Keratinocyte (primary cell): ENCODE data around the gene SLIT3.

Experiments used
- CTCF ChIP-seq, 3 experiments: IDR thresholded peaks in 1 of 3; conservative IDR thresholded peaks in 1 of 3; optimal IDR thresholded peaks in 1 of 3; 2 replicates in 2 of 3; 3 replicates in 1 of 3; pipeline versions ENCODE3 to v1.5.1; 2011; ENCODE audit warnings: low read length in 3 of 3, mild to moderate bottlenecking in 3 of 3, moderate library complexity in 2 of 3, control low read depth in 1 of 3, inconsistent platforms in 1 of 3; ENCODE audit not compliant: insufficient read depth in 2 of 3; ENCODE audit errors: extremely low read depth in 1 of 3
- EZH2 ChIP-seq: IDR thresholded peaks from one replicate; pipeline ENCODE4 v1.6.1; 2012; ENCODE audit warnings: inconsistent platforms, mild to moderate bottlenecking, low read length, moderate library complexity

GRCh38 chr5:169020102-169020501 lies 280.8 kb downstream of the SLIT3 start:
- TF ChIP-seq CTCF (optimal IDR thresholded peaks at IDR 0.05 in 1 of 3, IDR thresholded peaks at IDR 0.05 in 1 of 3, conservative IDR thresholded peaks at IDR 0.05 in 1 of 3; ENCODE audit: extremely low read depth in 1 of 3, insufficient read depth in 2 of 3, low read length in 3 of 3) (no peak), EZH2 (no peak)
